Limb (tissue), 2 donors: ENCODE measurements around the gene SIT1.

Experiments
- DNase-seq, 2 donors: peaks; one replicate each; pipeline ENCODE4 v3.0.0-alpha.2; 2016; ENCODE audit errors: extremely low spot score in 2 of 2

Gene SIT1

GRCh38 chr9:35682520-35683315 lies 32.0 kb upstream of the SIT1 start:
- no peak for DNase-seq

GRCh38 chr9:35682051-35682450 lies 31.3 kb upstream of the SIT1 start:
- no peak for DNase-seq

GRCh38 chr9:35681341-35682002 lies 30.7 kb upstream of the SIT1 start:
- DNase-seq, result no peak

GRCh38 chr9:35680331-35681105 lies 29.8 kb upstream of the SIT1 start:
- DNase-seq, result no peak

- DNase-seq, result no peak
These were observed 29.1 kb upstream of the SIT1 start for GRCh38 chr9:35679766-35680330.

- DNase-seq, result no peak
These were observed 28.4 kb upstream of the SIT1 start for GRCh38 chr9:35679091-35679490.

- DNase-seq, result peak; percentile 73 to 88
These were observed 25.1 kb upstream of the SIT1 start for GRCh38 chr9:35675732-35676392.

GRCh38 chr9:35675204-35675603 lies 24.5 kb upstream of the SIT1 start:
- DNase-seq, result no peak

GRCh38 chr9:35674025-35674361 lies 23.3 kb upstream of the SIT1 start:
- no peak for DNase-seq

- peak in 1 of 2 donors; percentile 61 for DNase-seq
These were observed 22.6 kb upstream of the SIT1 start, which contains the start of gene CA9 for GRCh38 chr9:35673132-35674024. CA9 (plus strand) TSS chr9:35673928; CDS start chr9:35673960, 32 bp downstream.

GRCh38 chr9:35669331-35670145 lies 18.8 kb upstream of the SIT1 start:
- DNase-seq, result no peak

- no peak for DNase-seq
These were observed 17.2 kb upstream of the SIT1 start for GRCh38 chr9:35667939-35668338.

GRCh38 chr9:35666549-35666948 lies 15.8 kb upstream of the SIT1 start:
- DNase-seq, result no peak

- DNase-seq, result no peak
These were observed 15.3 kb upstream of the SIT1 start for GRCh38 chr9:35666045-35666444.

- DNase-seq, result no peak
These were observed 14.7 kb upstream of the SIT1 start for GRCh38 chr9:35665471-35665818.

- peak; percentile 79 to 89 for DNase-seq
These were observed 14.1 kb upstream of the SIT1 start, which contains the start of gene ARHGEF39 for GRCh38 chr9:35664531-35665470. ARHGEF39 (minus strand) TSS chr9:35665195; CDS start chr9:35665169, 26 bp downstream.

- DNase-seq, result no peak
These were observed 11.7 kb upstream of the SIT1 start for GRCh38 chr9:35662437-35662836.

- DNase-seq, result no peak
These were observed 11.1 kb upstream of the SIT1 start for GRCh38 chr9:35661756-35662350.
